GM21447 (cell line): ENCODE measurements around the gene DHTKD1.

Experiments used
- ATAC-seq: cut with Tn5 transposase; IDR thresholded peaks from one replicate; pipeline ENCODE4 v1.9.1; 2021; ENCODE audit not compliant: unreplicated experiment

The DHTKD1 gene

GRCh38 chr10:12068449-12069269, at the start of gene DHTKD1:
TSS of gene DHTKD1 (plus strand) at chr10:12068954. CDS start at chr10:12069034, 80 bp downstream.
- ATAC-seq: peak; percentile 90

GRCh38 chr10:12019283-12019971, 49.3 kb upstream of the DHTKD1 start:
- no peak for ATAC-seq

GRCh38 chr10:12020574-12020973, 48.2 kb upstream of the DHTKD1 start:
- ATAC-seq: no peak

GRCh38 chr10:12022580-12023257, 46.0 kb upstream of the DHTKD1 start:
- ATAC-seq: no peak

GRCh38 chr10:12025591-12025990, 43.2 kb upstream of the DHTKD1 start:
- ATAC-seq: no peak

GRCh38 chr10:12027539-12027938, 41.2 kb upstream of the DHTKD1 start:
- ATAC-seq: peak; percentile 92

GRCh38 chr10:12031404-12031803, 37.4 kb upstream of the DHTKD1 start:
- no peak for ATAC-seq

GRCh38 chr10:12036073-12036655, 32.6 kb upstream of the DHTKD1 start:
- ATAC-seq: no peak

GRCh38 chr10:12041766-12042408, 26.9 kb upstream of the DHTKD1 start:
- ATAC-seq: no peak

- no peak for ATAC-seq
Measured at GRCh38 chr10:12042409-12042796, 26.4 kb upstream of the DHTKD1 start.

- peak; percentile 47 for ATAC-seq
Measured at GRCh38 chr10:12042797-12043651, 25.7 kb upstream of the DHTKD1 start, which contains the start of gene UPF2. TSS of gene UPF2 (minus strand) at chr10:12042809. CDS start at chr10:12035423, 7,386 bp downstream.

GRCh38 chr10:12045596-12045995, 23.2 kb upstream of the DHTKD1 start:
- no peak for ATAC-seq

GRCh38 chr10:12048547-12048946, 20.2 kb upstream of the DHTKD1 start:
- no peak for ATAC-seq

- ATAC-seq: no peak
Measured at GRCh38 chr10:12050528-12050927, 18.2 kb upstream of the DHTKD1 start.

- ATAC-seq: no peak
Measured at GRCh38 chr10:12051241-12051640, 17.5 kb upstream of the DHTKD1 start.

GRCh38 chr10:12055732-12056131, 13.0 kb upstream of the DHTKD1 start:
- no peak for ATAC-seq

GRCh38 chr10:12056748-12057147, 12.0 kb upstream of the DHTKD1 start:
- no peak for ATAC-seq

GRCh38 chr10:12061124-12061523, 7.6 kb upstream of the DHTKD1 start:
- ATAC-seq: no peak

GRCh38 chr10:12062754-12063482, 5.8 kb upstream of the DHTKD1 start:
- no peak for ATAC-seq
